NB4 (cell line): ENCODE results near the gene SERPINB12.

Experiments used
- DNase-seq: peaks from one replicate; pipeline ENCODE4 v3.0.0; 2010; ENCODE audit warnings: low read depth
- H3K4me3 ChIP-seq: one replicate; pipeline ENCODE4 v1.5.1; 2011; ENCODE audit warnings: mild to moderate bottlenecking, low read depth, low read length, moderate library complexity
- CTCF ChIP-seq: IDR thresholded peaks from one replicate; pipeline ENCODE4 v1.5.1; 2012; ENCODE audit warnings: low read depth, low read length
- MAX ChIP-seq: IDR thresholded peaks from 2 replicates; pipeline ENCODE4 v1.6.1; 2011; ENCODE audit warnings: low read depth, low read length
- MYC ChIP-seq: IDR thresholded peaks from 2 replicates; pipeline ENCODE4 v1.6.1; 2011; ENCODE audit warnings: low read depth, low read length
- POLR2A ChIP-seq: IDR thresholded peaks from 2 replicates; pipeline ENCODE4 v1.6.1; 2011; ENCODE audit warnings: mild to moderate bottlenecking; ENCODE audit not compliant: insufficient read length; ENCODE audit errors: extremely low read depth

Gene SERPINB12

DNA sequence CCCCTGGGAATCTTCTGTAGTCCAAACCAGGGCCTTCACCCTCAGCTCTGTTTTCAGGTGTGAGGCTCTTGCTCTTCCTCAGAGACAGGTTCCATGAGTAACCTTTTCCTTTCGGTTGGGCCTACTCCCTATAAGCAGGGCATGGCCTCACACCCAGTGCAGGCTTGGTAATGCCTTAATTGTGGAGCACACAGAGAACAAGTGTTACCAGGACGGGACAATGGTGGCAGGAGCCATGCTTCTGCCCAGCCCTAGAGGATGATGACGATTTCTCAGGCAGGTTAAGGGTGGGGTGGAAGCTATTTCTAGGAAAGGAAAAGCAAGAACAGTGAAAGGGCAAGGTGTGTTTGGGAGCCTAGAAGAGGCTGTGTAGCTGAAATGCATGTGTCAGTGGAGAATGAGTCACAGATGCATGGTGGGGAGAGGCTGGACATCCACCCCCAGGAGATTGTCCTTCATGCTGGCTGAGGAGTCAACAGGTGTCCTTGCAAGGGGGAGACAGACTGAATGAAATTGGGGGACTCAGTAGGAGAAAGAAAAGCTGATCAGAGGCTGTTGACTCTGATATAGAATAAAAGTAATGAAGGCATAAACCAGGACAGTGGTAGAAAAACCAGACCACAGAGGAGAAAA is 22.0 kb upstream of the SERPINB12 start:
- no peak for TF ChIP-seq MAX
- no peak for TF ChIP-seq MYC
- TF ChIP-seq POLR2A, result no peak
- no peak for TF ChIP-seq CTCF
- H3K4me3 ChIP-seq, result no peak overlapping the region
- no peak for DNase-seq

DNA sequence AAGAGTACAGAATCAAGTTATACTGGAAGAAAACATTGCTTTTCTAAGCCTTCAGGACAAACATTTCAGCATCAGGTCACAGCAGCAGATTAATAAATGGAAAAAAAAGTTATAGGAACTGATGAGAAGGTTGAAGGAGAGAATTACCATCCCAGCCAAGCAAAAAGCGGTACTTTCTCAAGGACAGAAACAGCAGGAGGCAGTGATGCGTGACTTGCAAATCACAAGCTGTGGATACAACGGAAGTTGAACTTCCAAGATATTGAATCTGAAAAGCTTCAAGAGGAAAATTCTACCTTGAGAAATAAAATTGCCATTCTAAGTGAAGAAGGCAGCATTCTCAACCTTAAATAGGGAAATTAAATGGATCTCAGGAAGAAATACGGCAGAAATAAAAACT is 18.5 kb upstream of the SERPINB12 start:
- peak; percentile 9 for DNase-seq
- H3K4me3 ChIP-seq, result no peak overlapping the region
- no peak for TF ChIP-seq CTCF

DNA sequence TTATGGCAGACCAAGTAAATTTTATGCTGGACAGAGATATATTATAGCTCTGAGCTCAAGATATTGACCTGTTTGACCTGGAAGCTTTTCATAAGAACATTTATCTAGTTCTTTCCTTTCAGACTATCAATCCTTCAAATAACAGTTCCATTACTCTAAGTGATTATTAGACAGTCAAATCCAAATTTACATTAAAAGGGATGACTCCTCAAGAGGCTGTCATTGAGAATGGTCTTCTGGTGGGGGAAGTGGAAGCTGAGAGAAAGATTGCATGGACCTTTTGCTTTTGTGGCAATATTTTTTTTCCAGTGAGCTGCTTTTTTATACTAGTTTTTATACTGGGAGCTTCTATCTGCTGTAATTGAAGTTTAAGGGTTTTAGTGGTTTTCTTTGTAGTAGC is 14.9 kb upstream of the SERPINB12 start:
- no peak for DNase-seq

DNA sequence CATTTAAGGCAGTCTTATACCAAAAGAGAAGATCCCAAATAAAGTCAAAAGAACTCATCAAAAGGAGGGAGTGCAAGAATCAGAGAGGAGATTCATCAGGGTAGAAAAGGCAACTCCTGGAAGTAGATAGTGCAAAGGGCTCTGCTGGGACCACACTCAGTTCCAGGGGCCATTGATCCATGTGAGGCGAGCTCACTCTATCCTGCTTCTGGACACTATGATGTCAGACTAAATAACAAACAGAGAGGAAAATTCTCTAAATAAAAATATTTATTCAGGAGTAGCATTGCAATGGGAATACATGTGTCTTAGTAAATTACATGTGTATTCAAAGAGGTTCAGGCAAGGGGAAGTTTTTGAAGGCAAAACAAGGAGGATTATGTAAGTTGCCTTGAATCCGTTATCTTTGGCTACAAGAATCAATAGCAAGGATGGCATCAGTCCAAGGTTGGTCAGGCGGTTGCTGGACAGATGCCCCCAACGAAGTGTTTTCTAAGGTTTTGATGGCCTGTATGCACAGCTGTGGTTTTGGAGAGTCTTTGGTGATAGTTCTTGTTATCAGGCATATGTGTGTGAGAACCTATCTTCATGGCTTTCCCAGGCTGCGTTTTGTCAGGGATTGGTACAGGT is 13.2 kb upstream of the SERPINB12 start:
- DNase-seq, result no peak
- no peak overlapping the region for H3K4me3 ChIP-seq
- TF ChIP-seq POLR2A (no peak), MYC (no peak), CTCF (no peak), MAX (no peak)

More for the DNA sequence above, 14.9 kb upstream of the SERPINB12 start:
- TF ChIP-seq MAX, result no peak
- TF ChIP-seq CTCF, result no peak
- no peak for TF ChIP-seq POLR2A
- TF ChIP-seq MYC, result no peak
- no peak overlapping the region for H3K4me3 ChIP-seq

DNA sequence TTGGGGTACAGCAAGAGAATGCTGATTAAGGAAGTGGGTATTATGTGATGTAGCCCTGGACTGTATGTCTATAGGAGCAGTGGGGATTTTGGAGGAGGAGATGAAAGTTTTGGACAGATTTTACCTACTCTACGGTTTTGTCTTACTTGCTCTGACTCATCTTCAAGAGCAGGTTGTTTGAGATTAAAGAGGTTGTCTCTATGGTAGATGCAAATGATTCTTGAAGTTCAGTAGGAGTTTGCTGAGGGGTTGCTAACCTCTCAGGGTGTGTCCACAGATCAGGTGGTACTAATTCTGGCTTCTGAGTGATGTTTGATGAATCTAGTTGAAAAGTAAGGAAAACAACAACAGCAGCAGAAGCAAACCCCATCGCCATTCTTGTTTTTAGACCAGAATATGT is 9.7 kb upstream of the SERPINB12 start:
- TF ChIP-seq POLR2A (no peak), CTCF (no peak), MAX (no peak), MYC (no peak)
- DNase-seq, result no peak

More for the DNA sequence above, 9.7 kb upstream of the SERPINB12 start:
- no peak overlapping the region for H3K4me3 ChIP-seq
